ENCODE results near the gene SSBP2.
"Not testable (repeated sequence)": the region's sequence is repeated elsewhere in the genome, so short reads cannot be mapped to it uniquely, and the experiment has no call there.

SSBP2 gene

GRCh38 chr5:81728301-81728700 lies 22.6 kb downstream of the SSBP2 start:
- DNase-seq: no peak

- no peak for DNase-seq
Measured at GRCh38 chr5:81726297-81726696, 24.6 kb downstream of the SSBP2 start.

GRCh38 chr5:81724571-81724970 lies 26.3 kb downstream of the SSBP2 start:
- no peak for DNase-seq

GRCh38 chr5:81724108-81724507 lies 26.8 kb downstream of the SSBP2 start:
- no peak for DNase-seq

- no peak for DNase-seq
Measured at GRCh38 chr5:81721049-81721448, 29.8 kb downstream of the SSBP2 start.

- no peak for DNase-seq
Measured at GRCh38 chr5:81719743-81720345, 31.1 kb downstream of the SSBP2 start.

- no peak for DNase-seq
Measured at GRCh38 chr5:81718300-81718699, 32.6 kb downstream of the SSBP2 start.

- peak; percentile 4 for DNase-seq
Measured at GRCh38 chr5:81717860-81718259, 33.0 kb downstream of the SSBP2 start.

- DNase-seq: peak; percentile 40
Measured at GRCh38 chr5:81717226-81717625, 33.7 kb downstream of the SSBP2 start.

GRCh38 chr5:81714076-81714475 lies 36.8 kb downstream of the SSBP2 start:
- not testable (repeated sequence) for DNase-seq

GRCh38 chr5:81708889-81709288 lies 42.0 kb downstream of the SSBP2 start:
- DNase-seq: no peak

- no peak for DNase-seq
Measured at GRCh38 chr5:81703840-81704239, 47.1 kb downstream of the SSBP2 start.

- no peak for DNase-seq
Measured at GRCh38 chr5:81700166-81700565, 50.7 kb downstream of the SSBP2 start.

- DNase-seq: peak; percentile 42
Measured at GRCh38 chr5:81698813-81699212, 52.1 kb downstream of the SSBP2 start.

- no peak for DNase-seq
Measured at GRCh38 chr5:81696418-81697397, 54.2 kb downstream of the SSBP2 start.

- DNase-seq: no peak
Measured at GRCh38 chr5:81694726-81695125, 56.2 kb downstream of the SSBP2 start.

GRCh38 chr5:81688215-81688614 lies 62.7 kb downstream of the SSBP2 start:
- no peak for DNase-seq

GRCh38 chr5:81687292-81687691 lies 63.6 kb downstream of the SSBP2 start:
- DNase-seq: no peak

- no peak for DNase-seq
Measured at GRCh38 chr5:81685471-81685870, 65.4 kb downstream of the SSBP2 start.

- DNase-seq: no peak
Measured at GRCh38 chr5:81679885-81680284, 71.0 kb downstream of the SSBP2 start.

- no peak for DNase-seq
Measured at GRCh38 chr5:81675420-81675819, 75.5 kb downstream of the SSBP2 start.

GRCh38 chr5:81665795-81666194 lies 85.1 kb downstream of the SSBP2 start:
- DNase-seq: no peak

GRCh38 chr5:81660624-81661023 lies 90.3 kb downstream of the SSBP2 start:
- DNase-seq: not testable (repeated sequence)

GRCh38 chr5:81657386-81657785 lies 93.5 kb downstream of the SSBP2 start:
- no peak for DNase-seq

Measured in fibroblast of skin of abdomen (primary cell).